BLaER1 treated with 17β-estradiol and CSF1 and Interleukin-3, amounts not matched to agents 10 nM and 100 nM (cell line): ENCODE data around the gene MSX2.

Experiments used
- H3K27ac ChIP-seq, 11 experiments: shearing (Covaris generic); formaldehyde crosslinking; 2 replicates each; pipeline ENCODE4 v1.8.1; 2022
- H3K27me3 ChIP-seq, 11 experiments: shearing (Covaris generic); formaldehyde crosslinking; 2 replicates each; pipeline ENCODE4 v1.8.1; 2022
- H3K36me3 ChIP-seq, 11 experiments: shearing (Covaris generic); formaldehyde crosslinking; 2 replicates each; pipeline ENCODE4 v1.8.1; 2022
- H3K4me1 ChIP-seq, 10 experiments: shearing (Covaris generic); formaldehyde crosslinking; 2 replicates each; pipeline ENCODE4 v1.8.1; 2022
- H3K4me2 ChIP-seq, 11 experiments: shearing (Covaris generic); formaldehyde crosslinking; 2 replicates each; pipeline ENCODE4 v1.8.1; 2022
- H3K4me3 ChIP-seq, 10 experiments: shearing (Covaris generic); formaldehyde crosslinking; 2 replicates each; pipeline ENCODE4 v1.8.1; 2022
- H3K9ac ChIP-seq, 11 experiments: shearing (Covaris generic); formaldehyde crosslinking; 2 replicates each; pipeline ENCODE4 v1.8.1; 2022
- H3K9me3 ChIP-seq, 11 experiments: shearing (Covaris generic); formaldehyde crosslinking; replicated peaks in 1 of 11; 2 replicates each; pipeline ENCODE4 v1.8.1; 2022
- H4K20me1 ChIP-seq, 11 experiments: shearing (Covaris generic); formaldehyde crosslinking; 2 replicates each; pipeline ENCODE4 v1.8.1; 2022
- Cebpa-rat ChIP-seq, 11 experiments: shearing (Covaris generic); IDR thresholded peaks; 2 replicates each; pipeline ENCODE4 v1.8.1; 2022

Gene MSX2

DNA sequence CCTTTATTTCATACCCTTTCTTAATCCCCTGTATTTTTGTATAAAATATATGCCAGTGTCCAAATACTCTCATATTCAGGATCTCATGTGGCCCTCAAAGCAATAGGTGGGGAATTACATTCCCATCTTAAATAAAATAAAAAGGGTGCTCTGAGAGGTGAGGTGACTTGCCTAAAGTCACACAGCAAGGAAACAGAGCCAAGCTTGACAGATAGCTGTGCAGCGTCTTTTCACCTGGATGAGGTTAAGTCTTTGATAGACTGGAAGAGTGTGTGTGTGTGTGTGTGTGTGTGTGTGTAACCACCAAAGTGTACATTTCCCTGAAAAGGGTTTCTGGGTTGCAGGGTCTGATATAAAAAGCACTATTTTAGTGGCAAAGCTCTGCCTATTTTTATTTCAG lies 12.4 kb downstream of the MSX2 start:
- no peaks in the 10 kb centered on the region for H3K4me1 ChIP-seq
- no peak overlapping the region for H3K4me2 ChIP-seq
- H3K4me3 ChIP-seq, result no peak overlapping the region
- peaks cover 42 to 49% (median 47%) of the 10 kb centered on the region in 11 experiments for H3K27me3 ChIP-seq
- H3K36me3 ChIP-seq, result no peaks in the 10 kb centered on the region
- peaks cover 6 to 16% (median 13%) of the 10 kb centered on the region in 11 experiments; a peak in 21 of 22 replicates for H3K9me3 ChIP-seq
- no peak overlapping the region for H3K9ac ChIP-seq
- H3K27ac ChIP-seq, result no peak overlapping the region
- no peak for TF ChIP-seq Cebpa-rat (IDR thresholded peaks at IDR 0.05)
- H4K20me1 ChIP-seq, result peaks cover 0 to 13% (median 0%) of the 10 kb centered on the region in 11 experiments; a peak in 4 of 22 replicates

DNA sequence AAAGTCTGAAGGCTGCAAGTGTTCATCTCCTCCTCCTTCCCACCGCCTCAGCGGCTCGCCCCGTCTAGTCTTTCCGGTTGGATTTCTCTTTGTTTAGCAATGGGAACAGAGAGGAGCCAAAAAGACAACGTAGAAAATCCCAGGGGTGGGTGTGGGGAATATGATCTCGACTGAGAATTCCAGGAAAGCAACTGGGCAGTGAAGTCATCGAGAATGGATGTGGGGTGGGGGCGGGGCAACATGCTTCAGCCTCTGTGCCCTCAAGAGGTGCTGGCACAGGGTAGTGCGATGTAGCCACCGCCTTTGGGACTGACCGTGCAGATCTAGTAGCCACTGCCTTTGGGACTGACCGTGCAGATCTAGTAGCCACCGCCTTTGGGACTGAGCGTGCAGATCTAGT lies 12.9 kb downstream of the MSX2 start:
- H3K9ac ChIP-seq, result no peak overlapping the region
- H3K9me3 ChIP-seq, result peaks cover under 1 to 10% (median 8%) of the 10 kb centered on the region in 11 experiments; a peak in 19 of 22 replicates
- no peaks in the 10 kb centered on the region for H3K4me1 ChIP-seq
- no peak for TF ChIP-seq Cebpa-rat (IDR thresholded peaks at IDR 0.05)
- peaks cover 0 to 13% (median 0%) of the 10 kb centered on the region in 11 experiments; a peak in 4 of 22 replicates for H4K20me1 ChIP-seq
- H3K4me2 ChIP-seq, result no peak overlapping the region
- no peak overlapping the region for H3K27ac ChIP-seq
- peaks cover 37 to 43% (median 41%) of the 10 kb centered on the region in 11 experiments for H3K27me3 ChIP-seq
- H3K36me3 ChIP-seq, result no peaks in the 10 kb centered on the region
- H3K4me3 ChIP-seq, result no peak overlapping the region

DNA sequence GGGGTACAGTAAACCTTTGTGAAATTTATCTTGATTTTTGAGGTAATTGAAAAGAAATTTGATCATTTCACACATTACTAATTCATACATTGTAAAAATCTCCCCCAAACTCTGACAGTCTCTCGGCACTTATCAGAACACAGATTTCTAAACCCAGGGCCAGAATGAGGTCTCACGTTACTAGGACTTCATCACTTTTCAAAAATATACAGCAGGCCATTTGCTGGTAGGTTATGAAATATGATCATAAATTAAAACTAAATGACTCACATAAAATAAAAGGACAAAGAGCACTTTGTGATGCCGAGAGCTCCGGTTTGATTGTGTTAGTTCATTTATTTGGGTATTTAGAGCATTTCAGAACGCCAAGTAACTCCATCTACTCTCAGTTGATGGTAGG lies 17.0 kb downstream of the MSX2 start:
- peaks cover 0 to 3% (median under 1%) of the 10 kb centered on the region in 11 experiments; a peak in 7 of 22 replicates for H3K27me3 ChIP-seq
- H3K36me3 ChIP-seq, result no peaks in the 10 kb centered on the region

DNA sequence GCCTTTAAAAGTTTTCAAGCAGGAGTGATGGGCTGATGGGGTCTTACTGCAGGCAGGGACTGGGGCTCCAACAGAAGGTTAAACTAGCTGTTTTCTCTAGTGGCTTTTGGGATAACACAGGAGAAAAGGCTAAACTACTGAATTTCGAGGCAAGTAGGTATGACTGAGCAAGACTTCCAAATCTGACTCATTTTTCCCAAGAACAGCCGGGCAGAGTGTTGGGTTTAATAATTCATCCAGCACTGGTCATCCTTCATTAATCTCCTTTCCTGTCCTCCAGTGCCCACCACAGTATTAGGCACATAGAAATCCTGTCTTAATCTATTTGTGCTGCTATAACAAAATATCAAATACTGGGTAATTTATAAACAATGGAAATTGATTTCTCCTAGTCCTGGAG lies 20.5 kb downstream of the MSX2 start:
- Histone ChIP-seq H3K27me3 (0 out of 22 replicates have a peak, but pooled peaks cover 0 to 3% (median 0%) of the 10 kb centered on the region in 11 experiments), H3K4me2 (no peak overlapping the region), H3K36me3 (no peaks in the 10 kb centered on the region), H3K4me3 (no peak overlapping the region), H3K27ac (no peak overlapping the region), H3K4me1 (no peaks in the 10 kb centered on the region), H4K20me1 (no peaks in the 10 kb centered on the region), H3K9ac (no peak overlapping the region), H3K9me3 (peaks cover 0 to 6% (median 0%) of the 10 kb centered on the region in 11 experiments; a peak in 5 of 22 replicates)
- TF ChIP-seq Cebpa-rat (IDR thresholded peaks at IDR 0.05), result no peak

More for the DNA sequence above, 17.0 kb downstream of the MSX2 start:
- peaks cover 0 to 6% (median 0%) of the 10 kb centered on the region in 11 experiments; a peak in 5 of 22 replicates for H3K9me3 ChIP-seq
- H3K27ac ChIP-seq, result no peak overlapping the region
- H3K4me2 ChIP-seq, result no peak overlapping the region
- H3K4me1 ChIP-seq, result no peaks in the 10 kb centered on the region
- H3K9ac ChIP-seq, result no peak overlapping the region
- H4K20me1 ChIP-seq, result no peaks in the 10 kb centered on the region
- no peak for TF ChIP-seq Cebpa-rat (IDR thresholded peaks at IDR 0.05)
- H3K4me3 ChIP-seq, result no peak overlapping the region

DNA sequence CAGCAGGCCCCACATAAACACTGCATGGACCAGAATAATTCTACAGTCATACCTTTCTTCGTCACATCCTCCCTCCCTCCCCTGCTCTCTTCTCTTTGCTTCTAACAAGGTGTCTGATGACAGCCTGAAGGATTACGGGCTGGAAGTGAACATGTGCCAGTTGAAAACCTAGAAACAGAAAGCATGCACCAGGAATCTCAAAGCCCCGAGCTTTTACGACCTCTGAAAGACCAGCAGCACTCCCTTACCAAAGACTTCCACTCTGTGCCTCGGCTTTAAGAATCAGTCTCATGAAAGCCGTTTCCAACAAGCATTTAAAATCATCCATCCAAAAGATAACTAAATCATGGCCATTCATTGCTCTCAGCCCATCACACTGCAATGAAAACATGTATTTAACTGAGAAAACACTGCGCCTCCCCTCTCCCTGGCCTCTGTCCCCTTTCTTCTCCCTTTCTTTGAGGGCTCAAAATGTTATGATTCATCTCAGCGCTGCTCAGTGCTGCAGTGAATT lies 21.3 kb downstream of the MSX2 start:
- Histone ChIP-seq H3K9me3 (peaks cover 0 to 6% (median 0%) of the 10 kb centered on the region in 11 experiments; a peak in 5 of 22 replicates), H3K27me3 (0 out of 22 replicates have a peak, but pooled peaks cover 0 to 3% (median 0%) of the 10 kb centered on the region in 11 experiments), H3K4me3 (no peak overlapping the region), H3K4me1 (no peaks in the 10 kb centered on the region), H3K9ac (no peak overlapping the region), H4K20me1 (no peaks in the 10 kb centered on the region), H3K27ac (no peak overlapping the region), H3K36me3 (no peaks in the 10 kb centered on the region), H3K4me2 (no peak overlapping the region)
- TF ChIP-seq Cebpa-rat (IDR thresholded peaks at IDR 0.05), result no peak

DNA sequence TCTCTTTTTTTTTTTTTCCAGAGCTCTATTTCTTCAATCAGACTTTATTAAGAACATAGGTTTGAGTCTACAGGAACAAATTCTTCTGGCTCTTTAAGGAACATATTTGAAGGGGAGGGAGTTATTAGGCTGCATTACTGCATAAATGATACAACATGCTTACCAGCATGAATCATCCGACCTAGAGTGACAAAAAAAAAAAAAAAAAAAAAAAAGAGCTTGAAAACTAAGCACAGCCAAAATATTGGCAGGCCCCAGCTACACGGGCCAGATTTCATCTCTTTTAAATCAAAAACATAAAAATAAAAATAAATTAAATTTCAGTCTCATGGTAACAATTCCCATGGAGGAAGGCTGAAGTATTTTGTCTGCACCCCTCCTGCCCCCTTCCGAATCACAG lies 26.3 kb downstream of the MSX2 start:
- no peak overlapping the region for H3K4me3 ChIP-seq
- H4K20me1 ChIP-seq, result no peaks in the 10 kb centered on the region
- peaks cover 0 to 5% (median 0%) of the 10 kb centered on the region in 10 experiments; a peak in 4 of 20 replicates for H3K4me1 ChIP-seq
- peaks cover 0 to 10% (median 7%) of the 10 kb centered on the region in 11 experiments; a peak in 10 of 22 replicates for H3K9me3 ChIP-seq
- H3K36me3 ChIP-seq, result no peaks in the 10 kb centered on the region
- no peak for TF ChIP-seq Cebpa-rat (IDR thresholded peaks at IDR 0.05)
- no peak overlapping the region for H3K4me2 ChIP-seq
- H3K27me3 ChIP-seq, result 0 out of 22 replicates have a peak, but pooled peaks cover 0 to 3% (median 0%) of the 10 kb centered on the region in 11 experiments
- no peak overlapping the region for H3K27ac ChIP-seq
- no peak overlapping the region for H3K9ac ChIP-seq

DNA sequence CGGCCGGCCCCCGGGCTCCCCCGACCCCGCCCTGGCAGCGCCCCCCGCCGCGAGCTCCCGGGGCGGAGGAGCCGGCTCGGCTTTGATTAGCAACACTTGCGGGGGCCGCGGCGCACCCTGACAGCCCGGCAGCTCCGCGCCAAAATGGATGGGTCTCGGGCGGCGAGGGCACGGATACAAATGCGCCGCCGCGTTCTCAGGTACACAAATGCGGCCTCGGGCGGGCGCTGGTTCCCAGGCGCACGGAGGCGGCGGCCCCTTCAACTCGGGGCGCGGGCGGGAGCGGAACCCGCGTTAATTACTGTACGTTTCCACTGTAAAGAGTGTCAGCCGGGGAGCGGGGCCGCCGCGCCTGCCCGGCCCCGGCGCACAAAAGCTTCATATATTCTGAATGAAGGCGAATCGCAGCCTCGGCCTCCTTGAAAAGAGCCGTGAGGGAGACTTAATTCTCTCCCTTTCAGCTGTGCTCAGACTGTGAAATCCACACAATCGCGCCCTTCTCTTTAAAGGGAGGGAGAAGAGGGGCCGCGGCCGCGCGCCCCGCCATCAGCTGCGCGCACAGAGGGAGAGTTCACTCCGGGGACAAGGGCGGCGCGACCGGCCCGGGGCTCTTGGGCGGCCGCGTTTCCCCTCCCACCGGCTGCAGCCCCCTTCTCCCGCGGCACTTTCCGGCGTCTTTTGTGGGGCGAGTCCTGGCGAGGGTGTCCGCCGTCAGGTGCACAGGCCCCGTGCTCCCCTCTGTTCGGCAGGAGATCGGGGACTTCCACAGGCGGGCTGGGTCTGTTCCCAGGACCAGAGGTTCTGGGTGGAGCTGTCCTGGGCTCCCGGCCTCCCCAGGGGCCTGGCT lies 27.0 kb downstream of the MSX2 start:
- Histone ChIP-seq H3K27me3 (0 out of 22 replicates have a peak, but pooled peaks cover 0 to 3% (median 0%) of the 10 kb centered on the region in 11 experiments), H3K27ac (no peak overlapping the region), H3K4me2 (no peak overlapping the region), H3K4me1 (peaks cover 0 to 9% (median 0%) of the 10 kb centered on the region in 10 experiments; a peak in 4 of 20 replicates), H3K4me3 (no peak overlapping the region), H3K9ac (no peak overlapping the region), H4K20me1 (no peaks in the 10 kb centered on the region), H3K36me3 (no peaks in the 10 kb centered on the region), H3K9me3 (peaks cover 0 to 10% (median 7%) of the 10 kb centered on the region in 11 experiments; a peak in 10 of 22 replicates)
- TF ChIP-seq Cebpa-rat (IDR thresholded peaks at IDR 0.05), result no peak

DNA sequence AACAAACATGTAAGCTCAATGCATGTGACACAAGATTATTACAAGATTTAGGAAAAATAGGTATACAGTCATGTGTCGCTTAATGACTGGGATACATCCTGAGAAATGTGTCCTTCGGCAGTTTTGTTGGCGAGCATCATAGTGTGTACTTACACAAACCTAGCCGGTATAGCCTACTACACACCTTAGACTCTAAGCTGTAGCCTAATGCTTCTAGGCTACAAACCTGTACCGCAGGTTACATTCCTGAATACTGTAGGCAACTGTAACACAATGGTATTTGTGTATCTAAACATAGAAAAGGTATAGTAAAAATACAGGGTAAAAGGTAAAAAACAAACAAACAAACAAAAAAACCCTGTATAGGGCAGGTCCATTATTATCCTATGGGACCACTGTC lies 27.7 kb downstream of the MSX2 start:
- Histone ChIP-seq H3K36me3 (no peaks in the 10 kb centered on the region), H3K4me2 (no peak overlapping the region), H4K20me1 (no peaks in the 10 kb centered on the region), H3K27ac (no peak overlapping the region), H3K27me3 (0 out of 22 replicates have a peak, but pooled peaks cover 0 to 3% (median 0%) of the 10 kb centered on the region in 11 experiments), H3K4me3 (no peak overlapping the region), H3K9me3 (peaks cover 0 to 10% (median 7%) of the 10 kb centered on the region in 11 experiments; a peak in 10 of 22 replicates), H3K9ac (no peak overlapping the region), H3K4me1 (peaks cover 0 to 9% (median 0%) of the 10 kb centered on the region in 10 experiments; a peak in 4 of 20 replicates)
- no peak for TF ChIP-seq Cebpa-rat (IDR thresholded peaks at IDR 0.05)

DNA sequence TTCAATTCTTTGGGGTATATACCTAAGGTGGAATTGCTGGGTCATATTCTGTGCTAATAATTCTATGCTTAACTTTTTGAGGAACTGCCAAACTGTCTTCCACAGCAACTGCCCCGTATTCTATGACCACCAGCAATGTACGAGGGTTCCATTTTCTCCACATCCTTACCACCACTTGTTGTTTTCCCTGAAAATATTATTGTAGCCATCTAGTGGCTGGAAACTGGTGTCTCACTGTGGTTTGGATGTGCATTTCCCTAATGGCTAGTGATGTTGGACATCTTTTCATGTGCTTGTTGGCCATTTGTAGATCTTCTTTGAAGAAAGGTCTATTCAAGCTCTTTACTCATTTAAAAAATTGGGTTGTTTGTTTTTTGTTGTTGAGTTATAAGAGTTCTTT lies 30.7 kb downstream of the MSX2 start:
- H3K36me3 ChIP-seq, result no peaks in the 10 kb centered on the region
- TF ChIP-seq Cebpa-rat (IDR thresholded peaks at IDR 0.05), result no peak
- H3K27ac ChIP-seq, result no peak overlapping the region
- no peak overlapping the region for H3K9ac ChIP-seq
- no peak overlapping the region for H3K4me2 ChIP-seq
- peaks cover 0 to 10% (median 7%) of the 10 kb centered on the region in 11 experiments; a peak in 10 of 22 replicates for H3K9me3 ChIP-seq
- H3K27me3 ChIP-seq, result no peaks in the 10 kb centered on the region
- H4K20me1 ChIP-seq, result no peaks in the 10 kb centered on the region
- no peak overlapping the region for H3K4me3 ChIP-seq
- H3K4me1 ChIP-seq, result peaks cover 0 to 9% (median 0%) of the 10 kb centered on the region in 10 experiments; a peak in 4 of 20 replicates
